AG04450 (cell line): Measurements from ENCODE around the gene SMOC1. TPM values are rescaled to one million over a fixed set of nuclear protein-coding genes. Genes with fewer than 3 reads are reported as not detected.
"Not testable (repeated sequence)": the region's sequence is repeated elsewhere in the genome, so short reads cannot be mapped to it uniquely, and the experiment has no call there.

Source experiments
- CTCF ChIA-PET: fragments of 300-600, 350-600 bp; formaldehyde crosslinking; extraction: SDS; loops from one replicate; lab custom pipeline; 2022; ENCODE audit warnings: antibody characterized with exemption, inconsistent platforms; lab: Charles Lee
- POLR2A ChIA-PET: fragments of 350-600 bp; formaldehyde crosslinking; extraction: SDS; loops from one replicate; lab custom pipeline; 2021; ENCODE audit warnings: antibody characterized with exemption, inconsistent platforms; lab: Yijun Ruan, JAX
- DNase-seq: peaks from one replicate; pipeline ENCODE4 v3.0.0-alpha.2; 2011; ENCODE audit warnings: low read depth, low spot score
- H3K27ac ChIP-seq: one replicate; pipeline ENCODE4 v1.5.1; 2012; ENCODE audit warnings: low read depth, low read length, control low read depth
- H3K27me3 ChIP-seq: one replicate; pipeline ENCODE4 v1.6.0; 2012; ENCODE audit warnings: low read length; ENCODE audit not compliant: control insufficient read depth, insufficient read depth
- H3K4me3 ChIP-seq: 2 replicates; pipeline ENCODE4 v1.5.1; 2011; ENCODE audit warnings: mild to moderate bottlenecking, low read depth, low read length, control low read depth
- H3K9me3 ChIP-seq: 2 replicates; pipeline ENCODE4 v1.5.1; 2012; ENCODE audit warnings: low read length; ENCODE audit not compliant: control insufficient read depth, insufficient read depth
- polyA plus RNA-seq: library from polyadenylated mRNA; depleted of rRNA; stranded (reverse); fragments of >200 nt; gene quantifications from 2 replicates; pipeline ENCODE4 v1.2.3, GENCODE V29; 2011
- TF ChIP-seq, protein P1 (sequence below): IDR thresholded peaks from 2 replicates; pipeline ENCODE4 v1.5.1; 2011; ENCODE audit warnings: low read depth, low read length, control low read depth, inconsistent platforms

The SMOC1 gene
- polyA plus RNA-seq, 1 experiment, result 19.2 TPM

DNA sequence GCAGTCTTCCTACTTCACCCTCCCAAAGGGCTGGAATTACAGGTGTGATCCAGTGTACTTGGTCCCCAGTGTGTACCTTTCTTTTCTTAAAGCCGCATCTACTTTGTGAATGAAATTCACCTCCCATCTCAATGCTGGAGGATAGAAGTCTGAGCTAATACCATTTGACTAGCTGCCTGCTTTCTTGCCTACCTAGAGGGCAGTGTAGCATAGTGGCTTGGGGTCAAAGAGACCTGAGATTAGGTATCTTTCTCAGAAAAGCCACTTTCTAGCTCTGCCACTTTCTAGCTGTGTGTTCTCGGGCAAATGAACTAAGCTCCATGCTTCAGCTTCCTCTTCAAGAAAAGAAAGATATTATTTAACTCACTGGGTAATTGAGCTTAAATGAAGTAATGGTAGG is 16.9 kb downstream of the SMOC1 start:
- DNase-seq, result no peak
- ChIA-PET POLR2A (no interaction called here), CTCF (interaction anchor here (0.9 to 1.1 kb wide), 2 partner anchors 8 to 10 kb away, joined by 3 read pairs; no protein-coding TSS in a partner anchor)
- Histone ChIP-seq H3K27me3 (no peaks in the 10 kb centered on the region), H3K4me3 (no peak overlapping the region), H3K9me3 (peaks cover 6% of the 10 kb centered on the region; the same call in 1 of the 2 replicates), H3K27ac (no peak overlapping the region)
- TF ChIP-seq, protein P1, sequence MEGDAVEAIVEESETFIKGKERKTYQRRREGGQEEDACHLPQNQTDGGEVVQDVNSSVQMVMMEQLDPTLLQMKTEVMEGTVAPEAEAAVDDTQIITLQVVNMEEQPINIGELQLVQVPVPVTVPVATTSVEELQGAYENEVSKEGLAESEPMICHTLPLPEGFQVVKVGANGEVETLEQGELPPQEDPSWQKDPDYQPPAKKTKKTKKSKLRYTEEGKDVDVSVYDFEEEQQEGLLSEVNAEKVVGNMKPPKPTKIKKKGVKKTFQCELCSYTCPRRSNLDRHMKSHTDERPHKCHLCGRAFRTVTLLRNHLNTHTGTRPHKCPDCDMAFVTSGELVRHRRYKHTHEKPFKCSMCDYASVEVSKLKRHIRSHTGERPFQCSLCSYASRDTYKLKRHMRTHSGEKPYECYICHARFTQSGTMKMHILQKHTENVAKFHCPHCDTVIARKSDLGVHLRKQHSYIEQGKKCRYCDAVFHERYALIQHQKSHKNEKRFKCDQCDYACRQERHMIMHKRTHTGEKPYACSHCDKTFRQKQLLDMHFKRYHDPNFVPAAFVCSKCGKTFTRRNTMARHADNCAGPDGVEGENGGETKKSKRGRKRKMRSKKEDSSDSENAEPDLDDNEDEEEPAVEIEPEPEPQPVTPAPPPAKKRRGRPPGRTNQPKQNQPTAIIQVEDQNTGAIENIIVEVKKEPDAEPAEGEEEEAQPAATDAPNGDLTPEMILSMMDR, result no peak

DNA sequence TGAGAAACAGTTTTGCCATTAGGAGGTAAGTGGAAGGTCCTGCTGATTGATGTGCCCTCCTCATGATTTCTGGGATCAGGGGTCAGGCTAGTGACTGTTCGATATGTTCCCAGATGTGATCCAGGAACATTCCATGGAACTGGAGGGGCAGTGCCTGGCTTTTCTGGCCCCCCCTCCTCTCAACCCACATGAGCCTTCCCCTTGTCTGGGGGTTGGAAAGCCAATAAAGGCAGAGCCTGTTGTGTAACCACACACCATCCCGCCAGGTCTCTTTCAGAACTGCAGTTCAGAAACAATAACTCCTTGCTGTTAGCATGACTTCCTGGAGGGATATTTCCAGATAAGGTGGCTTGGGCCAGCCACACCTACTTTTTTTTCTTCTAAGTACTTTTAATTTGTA is 17.8 kb downstream of the SMOC1 start:
- H3K27ac ChIP-seq, result no peak overlapping the region
- no peaks in the 10 kb centered on the region for H3K27me3 ChIP-seq
- CTCF ChIA-PET, result interaction anchor here (0.9 to 1.1 kb wide), 3 partner anchors 9 to 131 kb away, joined by 3 read pairs; no protein-coding TSS in a partner anchor
- no peak overlapping the region for H3K4me3 ChIP-seq
- no peak for DNase-seq
- TF ChIP-seq, protein P1, result no peak
- POLR2A ChIA-PET, result no interaction called here
- H3K9me3 ChIP-seq, result peaks cover 6% of the 10 kb centered on the region; the same call in 1 of the 2 replicates

DNA sequence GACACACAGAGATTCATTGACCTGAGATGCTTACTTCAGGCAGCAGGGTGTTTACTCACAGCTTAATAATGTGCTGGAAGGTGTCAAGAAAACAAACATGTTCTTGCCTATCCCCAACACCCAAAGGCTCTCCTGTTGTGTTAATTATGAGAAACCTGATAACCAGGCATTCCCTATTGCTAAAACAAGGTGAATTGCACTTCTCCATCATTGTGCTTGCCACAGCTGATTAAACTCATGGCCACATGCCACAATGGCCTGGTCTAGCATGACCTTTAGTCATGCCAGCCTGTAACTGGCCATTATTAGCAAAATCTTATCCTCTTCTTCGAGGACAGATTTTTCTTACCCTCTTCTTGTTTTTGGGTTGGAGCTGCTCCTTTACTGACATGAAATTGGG is 21.4 kb downstream of the SMOC1 start:
- DNase-seq, result no peak
- TF ChIP-seq, protein P1, result no peak
- ChIA-PET POLR2A (interaction anchor here (1.4 kb wide), 1 partner anchor 13 kb away, joined by 5 read pairs; no protein-coding TSS in a partner anchor), CTCF (no interaction called here)
- Histone ChIP-seq H3K27ac (no peak overlapping the region), H3K27me3 (no peaks in the 10 kb centered on the region), H3K9me3 (peaks cover 9% of the 10 kb centered on the region), H3K4me3 (no peak overlapping the region)

DNA sequence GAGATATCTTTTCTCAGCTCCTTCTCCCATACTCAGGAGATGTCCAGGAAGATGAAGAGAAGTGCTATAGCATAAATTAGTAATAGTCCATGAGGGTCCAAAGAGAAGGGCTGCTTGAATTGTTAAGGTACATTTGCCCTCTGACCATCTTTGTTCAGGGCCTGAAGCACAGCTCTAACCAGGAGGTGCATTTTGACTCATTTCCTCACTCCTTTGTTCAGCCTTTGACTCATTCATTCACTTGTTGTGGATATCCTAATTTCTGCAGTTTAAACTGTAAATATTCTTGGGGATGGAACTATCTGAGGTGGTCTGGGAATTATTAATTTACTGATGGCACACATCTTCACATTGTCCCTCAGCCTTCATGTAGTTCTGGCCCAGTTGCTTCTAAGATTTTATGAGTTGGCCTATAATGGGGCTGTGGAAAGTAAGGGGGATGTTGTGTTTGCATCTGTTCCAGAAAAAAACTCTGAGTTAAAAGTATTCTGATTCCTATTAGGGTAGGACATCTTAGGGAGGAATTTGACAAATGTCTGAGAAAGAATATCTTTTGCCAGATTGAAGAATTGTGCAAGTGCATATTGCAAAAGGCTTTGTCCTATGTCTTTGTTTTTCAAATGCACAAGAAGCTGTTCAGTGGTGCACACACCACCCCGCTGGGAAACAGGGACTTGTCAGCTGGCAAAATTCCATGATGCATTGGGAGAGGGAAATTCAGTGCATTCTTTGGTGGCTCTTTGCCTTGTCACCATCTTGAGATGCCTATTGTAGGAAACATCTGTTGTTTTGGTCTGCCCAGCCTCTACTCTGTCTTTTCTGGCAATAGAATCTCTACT is 22.1 kb downstream of the SMOC1 start:
- TF ChIP-seq, protein P1, result no peak
- peaks cover 9% of the 10 kb centered on the region for H3K9me3 ChIP-seq
- ChIA-PET POLR2A (interaction anchor here (1.4 kb wide), 1 partner anchor 14 kb away, joined by 5 read pairs; no protein-coding TSS in a partner anchor), CTCF (interaction anchor here (1.0 to 1.3 kb wide), 2 partner anchors 23 to 127 kb away, joined by 3 read pairs; no protein-coding TSS in a partner anchor)
- H3K27me3 ChIP-seq, result no peaks in the 10 kb centered on the region
- no peak overlapping the region for H3K27ac ChIP-seq
- DNase-seq, result no peak
- no peak overlapping the region for H3K4me3 ChIP-seq

DNA sequence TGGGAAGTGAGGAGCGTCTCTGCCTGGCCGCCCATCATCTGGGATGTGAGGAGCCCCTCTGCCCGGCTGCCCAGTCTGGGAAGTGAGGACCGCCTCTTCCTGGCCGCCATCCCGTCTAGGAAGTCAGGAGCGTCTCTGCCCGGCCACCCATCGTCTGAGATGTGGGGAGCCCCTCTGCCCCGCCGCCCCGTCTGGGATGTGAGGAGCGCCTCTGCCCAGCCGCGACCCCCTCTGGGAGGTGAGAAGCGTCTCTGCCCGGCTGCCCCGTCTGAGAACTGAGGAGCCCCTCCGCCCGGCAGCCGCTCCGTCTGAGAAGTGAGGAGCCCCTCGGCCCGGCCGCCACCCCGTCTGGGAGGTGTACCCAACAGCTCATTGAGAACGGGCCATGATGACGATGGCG is 23.8 kb downstream of the SMOC1 start:
- H3K27ac ChIP-seq, H3K27me3 ChIP-seq, CTCF ChIA-PET, POLR2A ChIA-PET, H3K9me3 ChIP-seq, DNase-seq, H3K4me3 ChIP-seq: not testable (repeated sequence)
